ENCODE results near the gene PELO.
"Not testable (repeated sequence)": the region's sequence is repeated elsewhere in the genome, so short reads cannot be mapped to it uniquely, and the experiment has no call there.

PELO gene

DNA sequence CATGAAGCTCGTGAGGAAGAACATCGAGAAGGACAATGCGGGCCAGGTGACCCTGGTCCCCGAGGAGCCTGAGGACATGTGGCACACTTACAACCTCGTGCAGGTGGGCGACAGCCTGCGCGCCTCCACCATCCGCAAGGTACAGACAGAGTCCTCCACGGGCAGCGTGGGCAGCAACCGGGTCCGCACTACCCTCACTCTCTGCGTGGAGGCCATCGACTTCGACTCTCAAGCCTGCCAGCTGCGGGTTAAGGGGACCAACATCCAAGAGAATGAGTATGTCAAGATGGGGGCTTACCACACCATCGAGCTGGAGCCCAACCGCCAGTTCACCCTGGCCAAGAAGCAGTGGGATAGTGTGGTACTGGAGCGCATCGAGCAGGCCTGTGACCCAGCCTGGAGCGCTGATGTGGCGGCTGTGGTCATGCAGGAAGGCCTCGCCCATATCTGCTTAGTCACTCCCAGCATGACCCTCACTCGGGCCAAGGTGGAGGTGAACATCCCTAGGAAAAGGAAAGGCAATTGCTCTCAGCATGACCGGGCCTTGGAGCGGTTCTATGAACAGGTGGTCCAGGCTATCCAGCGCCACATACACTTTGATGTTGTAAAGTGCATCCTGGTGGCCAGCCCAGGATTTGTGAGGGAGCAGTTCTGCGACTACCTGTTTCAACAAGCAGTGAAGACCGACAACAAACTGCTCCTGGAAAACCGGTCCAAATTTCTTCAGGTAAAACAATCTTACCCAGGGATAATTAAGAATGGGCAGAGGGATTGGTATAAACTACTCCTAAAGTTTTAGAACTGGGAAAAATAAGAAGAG, 12.9 kb downstream of the PELO start:
- DNase-seq (ENCODE audit: low read depth in 2 of 2, low spot score in 1 of 2): peak in 1 of 2 donors; percentile 29

GRCh38 chr5:52801329-52801728, 13.6 kb downstream of the PELO start:
- DNase-seq (ENCODE audit: low read depth in 2 of 2, low spot score in 1 of 2): no peak

DNA sequence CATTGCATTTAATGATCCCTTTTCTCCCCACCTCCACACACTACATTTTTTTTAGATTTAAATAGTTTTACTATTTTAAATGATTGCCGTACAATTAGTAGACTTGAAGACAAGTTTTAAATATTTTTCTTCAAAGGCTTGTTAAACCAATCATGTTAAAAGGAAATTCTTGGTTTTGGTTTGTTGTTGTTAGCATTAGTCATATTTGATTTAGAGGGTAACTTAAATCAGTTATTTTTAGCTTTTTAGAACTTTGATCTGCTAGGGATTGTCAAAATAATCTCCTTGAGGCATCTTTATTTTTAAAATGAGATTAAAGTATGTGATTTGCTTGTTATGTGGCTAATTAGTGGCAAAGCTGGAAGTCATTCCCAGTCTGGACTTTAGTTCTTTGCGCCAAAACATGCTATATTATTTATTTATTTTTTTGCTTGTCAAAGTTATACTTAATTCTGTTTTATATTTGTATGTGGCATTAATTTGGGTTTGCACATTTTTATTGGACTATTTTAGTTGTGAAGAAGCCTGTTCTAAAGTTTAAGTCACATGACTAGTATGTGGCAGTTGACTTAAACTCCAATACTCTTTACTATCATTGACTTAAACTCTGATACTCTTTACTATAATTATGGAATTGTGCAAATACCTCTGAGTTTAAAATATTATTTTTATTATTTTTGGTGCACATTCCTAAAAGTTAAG, 14.7 kb downstream of the PELO start:
- DNase-seq (ENCODE audit: low read depth in 2 of 2, low spot score in 1 of 2): no peak

- DNase-seq (ENCODE audit: low read depth in 2 of 2, low spot score in 1 of 2): no peak
These were observed 15.2 kb downstream of the PELO start for GRCh38 chr5:52802974-52803336.

DNA sequence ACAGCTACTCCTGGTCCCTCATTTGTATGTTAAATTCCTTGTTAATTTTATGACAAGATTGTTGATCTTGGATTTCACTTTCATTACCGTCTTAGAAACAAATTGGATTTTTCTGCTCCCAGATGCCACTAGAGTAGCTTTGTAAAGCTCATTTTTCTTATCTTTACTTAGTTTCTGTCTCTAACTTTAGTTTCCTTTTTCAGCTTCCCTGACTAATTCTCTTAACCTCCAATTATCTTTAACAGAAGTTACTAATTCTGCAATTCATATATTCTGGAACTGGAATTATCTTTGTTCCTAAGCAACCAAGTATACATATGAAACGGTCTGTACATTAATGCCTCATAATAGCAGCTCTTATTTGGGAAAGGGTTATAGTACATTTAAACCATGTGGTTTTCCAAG, 16.7 kb downstream of the PELO start:
- no peak for DNase-seq (ENCODE audit: low read depth in 2 of 2, low spot score in 1 of 2)

- no peak for DNase-seq (ENCODE audit: low read depth in 2 of 2, low spot score in 1 of 2)
These were observed 17.3 kb downstream of the PELO start for GRCh38 chr5:52804981-52805380.

- no peak for DNase-seq (ENCODE audit: low read depth in 2 of 2, low spot score in 1 of 2)
These were observed 17.9 kb downstream of the PELO start for GRCh38 chr5:52805615-52806014.

GRCh38 chr5:52807037-52807436, 19.3 kb downstream of the PELO start:
- no peak for DNase-seq (ENCODE audit: low read depth in 2 of 2, low spot score in 1 of 2)

DNA sequence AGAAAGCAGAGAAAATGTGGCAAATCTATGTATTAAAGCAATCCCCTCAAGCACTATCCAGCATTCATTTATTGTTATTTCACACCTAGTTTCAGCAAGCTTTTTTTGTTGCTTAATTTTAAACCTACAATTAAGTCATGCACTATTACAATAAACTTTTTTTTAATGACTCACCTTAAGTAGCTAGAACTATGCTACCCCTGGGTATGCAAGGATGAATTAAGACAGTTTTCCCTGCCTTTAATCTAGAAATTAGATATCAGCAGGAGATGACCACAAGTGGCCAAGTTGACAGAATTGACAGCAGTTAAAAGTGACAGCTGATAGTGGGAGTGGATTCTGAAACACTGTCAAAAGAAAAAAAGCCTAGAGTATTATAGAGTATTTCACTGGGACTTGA, 20.0 kb downstream of the PELO start:
- no peak for DNase-seq (ENCODE audit: low read depth in 2 of 2, low spot score in 1 of 2)

DNA sequence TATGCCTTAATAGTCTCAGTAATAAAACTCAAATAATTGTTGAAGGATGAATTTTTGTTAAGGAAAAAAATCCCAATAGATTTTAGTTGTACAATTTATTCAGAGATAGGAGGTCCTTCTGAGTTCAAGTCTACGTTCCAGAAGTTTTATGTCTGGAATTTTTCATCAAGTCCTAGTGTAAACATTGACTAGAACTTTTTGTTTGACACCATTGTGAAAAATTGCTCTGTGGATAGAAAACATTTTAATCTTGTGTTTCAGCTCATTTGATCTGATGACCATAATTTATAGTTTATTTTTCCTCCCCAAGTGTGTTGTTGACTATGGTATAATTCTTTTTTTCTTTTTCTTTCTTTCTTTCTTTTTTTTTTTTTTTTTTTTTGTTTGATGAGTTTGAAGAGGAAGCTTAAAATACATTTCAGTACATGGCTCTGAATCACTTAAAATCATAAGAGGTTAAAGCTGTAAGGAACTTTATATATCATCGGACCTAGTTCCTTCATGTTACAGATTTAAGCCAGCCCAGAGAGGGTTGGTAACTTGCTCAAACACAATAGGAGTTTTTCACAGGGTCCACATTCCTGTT, 20.7 kb downstream of the PELO start:
- DNase-seq (ENCODE audit: low read depth in 2 of 2, low spot score in 1 of 2): no peak

GRCh38 chr5:52809884-52810283, 22.2 kb downstream of the PELO start:
- no peak for DNase-seq (ENCODE audit: low read depth in 2 of 2, low spot score in 1 of 2)

DNA sequence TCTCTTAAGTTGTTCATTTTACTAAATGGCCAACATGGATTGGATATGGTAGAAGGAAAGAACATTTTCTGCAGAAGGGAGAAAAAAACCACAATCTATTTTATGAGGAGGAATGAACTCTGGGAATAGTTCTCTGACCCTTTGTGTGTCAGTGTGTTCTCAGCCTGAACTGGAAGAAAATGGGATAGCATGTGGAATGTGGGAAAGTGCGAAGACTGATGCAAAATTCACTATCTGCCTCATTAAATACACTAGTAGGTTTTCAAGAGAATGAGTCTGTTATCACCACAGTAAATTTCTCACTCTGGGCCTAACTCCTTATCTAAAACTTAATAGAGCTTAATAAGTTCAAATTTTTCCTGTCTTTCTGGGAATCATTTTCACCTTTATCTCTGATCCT, 22.7 kb downstream of the PELO start:
- DNase-seq (ENCODE audit: low read depth in 2 of 2, low spot score in 1 of 2): no peak

GRCh38 chr5:52811067-52811749, 23.5 kb downstream of the PELO start:
- DNase-seq (ENCODE audit: low read depth in 2 of 2, low spot score in 1 of 2): no peak

DNA sequence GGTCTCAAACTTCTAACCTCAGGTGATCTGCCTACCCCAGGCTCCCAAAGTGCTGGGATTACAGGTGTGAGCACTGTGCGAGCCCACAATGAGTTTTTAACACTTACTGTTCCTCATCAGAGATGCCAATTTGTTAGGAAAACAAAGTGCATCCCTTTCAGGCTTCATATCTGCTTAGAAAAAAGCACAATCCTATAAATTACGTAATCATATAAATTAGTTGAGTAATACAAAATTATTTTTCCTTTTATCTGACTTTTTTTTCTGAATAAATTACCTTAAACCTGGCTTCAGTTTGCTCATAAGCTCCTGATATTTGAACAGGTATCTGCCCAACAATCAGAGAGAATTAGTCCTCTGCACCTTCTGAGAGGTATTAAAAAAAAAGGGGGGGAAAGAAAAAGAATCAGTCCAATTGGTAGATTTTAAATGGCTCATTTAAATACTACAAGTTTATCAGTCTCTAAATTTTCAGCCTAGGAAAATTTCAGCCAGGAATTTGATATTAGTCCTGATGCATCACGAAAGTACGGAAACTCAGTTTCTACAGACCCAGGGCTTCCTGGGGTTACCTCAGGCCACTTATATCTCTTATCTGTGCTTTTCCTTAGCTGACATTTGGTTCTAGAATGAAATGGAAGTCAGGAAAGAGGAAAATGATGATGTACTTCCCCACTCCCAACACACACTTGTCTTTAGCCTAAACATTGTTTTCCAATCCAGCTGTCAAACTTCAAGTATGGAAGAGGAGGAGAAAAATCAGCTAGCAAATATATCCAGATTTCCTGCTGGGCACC, 26.8 kb downstream of the PELO start:
- DNase-seq (ENCODE audit: low read depth in 2 of 2, low spot score in 1 of 2): no peak

DNA sequence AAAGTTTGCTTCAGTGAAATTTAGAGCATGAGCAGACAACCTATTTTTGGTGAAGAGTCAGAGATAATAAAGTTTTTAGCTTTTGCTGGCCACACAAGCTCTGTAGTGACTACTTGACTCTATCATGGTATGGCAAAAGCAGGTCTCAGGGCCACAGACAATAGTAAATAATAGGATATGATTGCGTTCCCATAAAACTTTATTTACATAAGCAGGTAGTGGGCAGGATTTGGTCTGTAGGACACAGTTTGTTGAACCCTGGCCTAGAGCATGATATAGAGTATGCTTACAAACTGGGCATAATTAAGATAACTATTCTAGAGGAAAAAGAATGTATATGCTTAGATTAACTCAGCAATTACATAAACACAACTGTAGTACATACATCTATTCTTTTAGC, 30.1 kb downstream of the PELO start:
- DNase-seq (ENCODE audit: low read depth in 2 of 2, low spot score in 1 of 2): no peak

- DNase-seq (ENCODE audit: low read depth in 2 of 2, low spot score in 1 of 2): no peak
These were observed 30.6 kb downstream of the PELO start for GRCh38 chr5:52818360-52818759.

DNA sequence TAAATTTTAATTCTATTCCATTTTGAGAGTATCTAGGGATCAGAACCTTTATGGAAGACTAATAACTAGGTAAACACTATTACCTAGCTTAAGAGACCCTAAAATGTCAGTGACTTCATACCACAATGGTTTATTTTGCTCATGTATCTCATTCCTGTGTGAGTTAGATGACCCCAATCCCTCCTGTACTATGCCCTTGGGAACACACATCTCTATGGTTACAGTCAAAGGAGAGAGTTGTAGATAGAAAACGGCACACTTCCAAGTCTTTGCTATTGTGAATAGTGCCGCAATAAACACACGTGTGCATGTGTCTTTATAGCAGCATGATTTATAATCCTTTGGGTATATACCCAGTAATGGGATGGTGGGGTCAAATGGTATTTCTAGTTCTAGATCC, 31.1 kb downstream of the PELO start:
- not testable (repeated sequence) for DNase-seq (ENCODE audit: low read depth in 2 of 2, low spot score in 1 of 2)

- DNase-seq (ENCODE audit: low read depth in 2 of 2, low spot score in 1 of 2): no peak
These were observed 34.2 kb downstream of the PELO start for GRCh38 chr5:52821901-52822300.

DNA sequence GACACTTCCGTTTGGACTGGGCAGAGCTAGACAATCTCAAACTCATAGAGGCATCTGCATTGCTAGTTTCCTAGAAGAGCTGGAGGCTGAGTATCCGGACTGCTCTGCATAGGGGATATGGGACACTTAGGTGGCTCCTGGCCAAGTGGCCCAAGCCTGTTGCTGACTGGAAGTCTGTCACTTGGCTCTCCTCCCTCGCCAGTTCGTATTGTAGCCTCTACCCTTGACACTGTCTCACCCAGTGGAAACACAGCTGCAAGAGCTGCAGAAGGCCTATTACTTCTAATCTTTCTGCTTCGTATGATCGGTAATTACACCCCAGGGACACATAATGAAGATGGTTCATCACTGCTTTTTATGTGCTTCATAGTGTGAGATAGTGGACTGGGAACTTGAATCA, 34.7 kb downstream of the PELO start:
- DNase-seq (ENCODE audit: low read depth in 2 of 2, low spot score in 1 of 2): no peak

GRCh38 chr5:52824827-52825226, 37.1 kb downstream of the PELO start:
- DNase-seq (ENCODE audit: low read depth in 2 of 2, low spot score in 1 of 2): no peak

DNA sequence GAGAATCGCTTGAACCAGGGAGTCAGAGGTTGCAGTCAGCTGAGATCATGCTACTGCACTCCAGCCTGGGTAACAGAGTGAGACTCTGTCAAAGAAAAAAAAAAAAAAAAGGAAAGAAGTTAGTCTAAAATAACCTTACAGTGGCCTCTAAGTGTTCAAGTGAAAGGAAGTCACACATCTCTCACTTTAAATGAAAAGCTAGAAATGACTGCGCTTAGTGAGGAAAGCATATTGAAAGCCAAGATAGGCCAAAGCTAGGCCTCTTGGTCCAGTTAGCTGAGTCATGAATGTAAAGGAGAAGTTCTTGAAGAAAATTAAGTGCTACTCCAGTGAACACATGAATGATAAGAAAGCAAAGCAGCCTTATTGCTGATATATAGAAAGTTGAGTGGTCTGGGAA, 38.1 kb downstream of the PELO start:
- DNase-seq (ENCODE audit: low read depth in 2 of 2, low spot score in 1 of 2): no peak

Data from stimulated activated CD8-positive, alpha-beta memory T cell treated with anti-CD3 and anti-CD28 coated beads, Interleukin-4, amount 100 ng/mL, for 4 hours (primary cell).